ENCODE results near the gene SEC24D. TPM values are rescaled to one million over a fixed set of nuclear protein-coding genes. Genes with fewer than 3 reads are reported as not detected.

Gene SEC24D
- total RNA-seq, 1 experiment from 2014 or later, result 32.0 TPM

GRCh38 chr4:118833192-118833820 lies 2.6 kb downstream of the SEC24D start:
- H3K9me3 ChIP-seq, result no peaks in the 10 kb centered on the region
- Mint-ChIP-seq H3K27me3 (ENCODE audit: insufficient read depth, unreplicated experiment) (no peaks in the 10 kb centered on the region), H3K36me3 (ENCODE audit: insufficient read depth, unreplicated experiment) (peaks cover 44% of the 10 kb centered on the region), H3K4me3 (ENCODE audit: unreplicated experiment) (no peak overlapping the region), H3K9me3 (ENCODE audit: unreplicated experiment) (no peaks in the 10 kb centered on the region), H3K27ac (ENCODE audit: unreplicated experiment) (no peak overlapping the region), H3K4me1 (ENCODE audit: low read depth, unreplicated experiment) (peaks cover 7% of the 10 kb centered on the region)
- ChIA-PET CTCF (no interaction called here), POLR2A (no interaction called here)
- TF ChIP-seq, protein P1, sequence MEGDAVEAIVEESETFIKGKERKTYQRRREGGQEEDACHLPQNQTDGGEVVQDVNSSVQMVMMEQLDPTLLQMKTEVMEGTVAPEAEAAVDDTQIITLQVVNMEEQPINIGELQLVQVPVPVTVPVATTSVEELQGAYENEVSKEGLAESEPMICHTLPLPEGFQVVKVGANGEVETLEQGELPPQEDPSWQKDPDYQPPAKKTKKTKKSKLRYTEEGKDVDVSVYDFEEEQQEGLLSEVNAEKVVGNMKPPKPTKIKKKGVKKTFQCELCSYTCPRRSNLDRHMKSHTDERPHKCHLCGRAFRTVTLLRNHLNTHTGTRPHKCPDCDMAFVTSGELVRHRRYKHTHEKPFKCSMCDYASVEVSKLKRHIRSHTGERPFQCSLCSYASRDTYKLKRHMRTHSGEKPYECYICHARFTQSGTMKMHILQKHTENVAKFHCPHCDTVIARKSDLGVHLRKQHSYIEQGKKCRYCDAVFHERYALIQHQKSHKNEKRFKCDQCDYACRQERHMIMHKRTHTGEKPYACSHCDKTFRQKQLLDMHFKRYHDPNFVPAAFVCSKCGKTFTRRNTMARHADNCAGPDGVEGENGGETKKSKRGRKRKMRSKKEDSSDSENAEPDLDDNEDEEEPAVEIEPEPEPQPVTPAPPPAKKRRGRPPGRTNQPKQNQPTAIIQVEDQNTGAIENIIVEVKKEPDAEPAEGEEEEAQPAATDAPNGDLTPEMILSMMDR (IDR thresholded peaks at IDR 0.05; ENCODE audit: insufficient read depth in 1 of 2, low read depth in 1 of 2, low read length in 1 of 2, severe bottlenecking in 1 of 2, unreplicated experiment in 1 of 2), result no peak
- H3K4me1 ChIP-seq, result peaks cover 7% of the 10 kb centered on the region
- peaks cover 1% of the 10 kb centered on the region; the same call in 1 of the 2 replicates for H3K36me3 ChIP-seq (ENCODE audit: control insufficient read depth, insufficient read depth, low read length)
- no peaks in the 10 kb centered on the region for H3K27me3 ChIP-seq (replicated peaks; ENCODE audit: control insufficient read depth, insufficient read depth, low read length)
- no peak for DNase-seq
- no TSS peak for BruUV-seq (replicated peaks)
- intact Hi-C loops (cut with micrococcal nuclease; ENCODE audit: unreplicated experiment), result no loop called here
- H3K4me3 ChIP-seq (ENCODE audit: low read depth, low read length), result no peak overlapping the region

DNA sequence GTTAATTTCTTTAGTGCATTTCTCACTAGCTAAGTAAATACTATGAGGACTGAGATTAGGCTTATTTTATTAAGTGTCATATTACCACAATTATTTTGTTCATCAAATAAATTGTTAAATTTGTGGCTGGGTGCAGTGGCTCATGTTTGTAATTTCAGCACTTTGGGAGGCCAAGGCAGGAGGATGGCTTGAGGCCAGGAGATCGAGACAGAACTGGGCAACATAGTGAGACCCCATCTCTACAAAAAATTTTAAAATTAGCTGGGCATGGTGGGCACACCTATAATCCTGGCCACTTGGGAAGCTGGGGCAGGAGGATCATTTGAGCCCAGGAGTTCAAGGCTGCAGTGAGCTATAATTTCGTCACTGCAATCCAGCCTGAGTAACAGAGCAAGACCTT lies 6.8 kb downstream of the SEC24D start:
- BruUV-seq (replicated peaks), result no TSS peak
- H3K36me3 Mint-ChIP-seq (ENCODE audit: insufficient read depth, unreplicated experiment), result peaks cover 48% of the 10 kb centered on the region
- intact Hi-C loops (cut with micrococcal nuclease; ENCODE audit: unreplicated experiment), result no loop called here
- POLR2A ChIA-PET, result no interaction called here
- no peak for DNase-seq
- H3K4me3 ChIP-seq (ENCODE audit: low read depth, low read length), result no peak overlapping the region
- H3K9me3 Mint-ChIP-seq (ENCODE audit: unreplicated experiment), result no peaks in the 10 kb centered on the region
- peaks cover 1% of the 10 kb centered on the region; the same call in 1 of the 2 replicates for H3K36me3 ChIP-seq (ENCODE audit: control insufficient read depth, insufficient read depth, low read length)
- no peaks in the 10 kb centered on the region for H3K27me3 Mint-ChIP-seq (ENCODE audit: insufficient read depth, unreplicated experiment)
- no peak overlapping the region for H3K27ac Mint-ChIP-seq (ENCODE audit: unreplicated experiment)
- peaks cover 1% of the 10 kb centered on the region for H3K4me1 ChIP-seq
- CTCF ChIA-PET, result no interaction called here
- H3K9me3 ChIP-seq, result no peaks in the 10 kb centered on the region
- no peak overlapping the region for H3K4me3 Mint-ChIP-seq (ENCODE audit: unreplicated experiment)
- H3K4me1 Mint-ChIP-seq (ENCODE audit: low read depth, unreplicated experiment), result peaks cover 14% of the 10 kb centered on the region
- no peaks in the 10 kb centered on the region for H3K27me3 ChIP-seq (replicated peaks; ENCODE audit: control insufficient read depth, insufficient read depth, low read length)
- TF ChIP-seq, protein P1 (IDR thresholded peaks at IDR 0.05; ENCODE audit: insufficient read depth in 1 of 2, low read depth in 1 of 2, low read length in 1 of 2, severe bottlenecking in 1 of 2, unreplicated experiment in 1 of 2), result no peak

- Mint-ChIP-seq H3K4me3 (ENCODE audit: unreplicated experiment) (no peak overlapping the region), H3K9me3 (ENCODE audit: unreplicated experiment) (no peaks in the 10 kb centered on the region), H3K27ac (ENCODE audit: unreplicated experiment) (no peak overlapping the region), H3K36me3 (ENCODE audit: insufficient read depth, unreplicated experiment) (peaks cover 55% of the 10 kb centered on the region), H3K27me3 (ENCODE audit: insufficient read depth, unreplicated experiment) (no peaks in the 10 kb centered on the region), H3K4me1 (ENCODE audit: low read depth, unreplicated experiment) (peaks cover 14% of the 10 kb centered on the region)
- intact Hi-C loops (cut with micrococcal nuclease; ENCODE audit: unreplicated experiment), result no loop called here
- no TSS peak for BruUV-seq (replicated peaks)
- TF ChIP-seq, protein P1 (IDR thresholded peaks at IDR 0.05; ENCODE audit: insufficient read depth in 1 of 2, low read depth in 1 of 2, low read length in 1 of 2, severe bottlenecking in 1 of 2, unreplicated experiment in 1 of 2), result no peak
- Histone ChIP-seq H3K36me3 (ENCODE audit: control insufficient read depth, insufficient read depth, low read length) (no peaks in the 10 kb centered on the region), H3K4me3 (ENCODE audit: low read depth, low read length) (no peak overlapping the region), H3K9me3 (no peaks in the 10 kb centered on the region), H3K4me1 (no peaks in the 10 kb centered on the region), H3K27me3 (replicated peaks; ENCODE audit: control insufficient read depth, insufficient read depth, low read length) (no peaks in the 10 kb centered on the region)
- DNase-seq, result no peak
- ChIA-PET CTCF (no interaction called here), POLR2A (no interaction called here)
Observed at GRCh38 chr4:118826723-118827444, 9.0 kb downstream of the SEC24D start.
